Measurements from ENCODE around the gene MARCHF3. TPM values are rescaled to one million over a fixed set of nuclear protein-coding genes. Genes with fewer than 3 reads are reported as not detected.

MARCHF3 gene
- total and polyA plus RNA-seq, 2 donors (not counting 1 experiment from before 2014, with no cell fraction given), result 8.6 to 11.6 TPM

DNA sequence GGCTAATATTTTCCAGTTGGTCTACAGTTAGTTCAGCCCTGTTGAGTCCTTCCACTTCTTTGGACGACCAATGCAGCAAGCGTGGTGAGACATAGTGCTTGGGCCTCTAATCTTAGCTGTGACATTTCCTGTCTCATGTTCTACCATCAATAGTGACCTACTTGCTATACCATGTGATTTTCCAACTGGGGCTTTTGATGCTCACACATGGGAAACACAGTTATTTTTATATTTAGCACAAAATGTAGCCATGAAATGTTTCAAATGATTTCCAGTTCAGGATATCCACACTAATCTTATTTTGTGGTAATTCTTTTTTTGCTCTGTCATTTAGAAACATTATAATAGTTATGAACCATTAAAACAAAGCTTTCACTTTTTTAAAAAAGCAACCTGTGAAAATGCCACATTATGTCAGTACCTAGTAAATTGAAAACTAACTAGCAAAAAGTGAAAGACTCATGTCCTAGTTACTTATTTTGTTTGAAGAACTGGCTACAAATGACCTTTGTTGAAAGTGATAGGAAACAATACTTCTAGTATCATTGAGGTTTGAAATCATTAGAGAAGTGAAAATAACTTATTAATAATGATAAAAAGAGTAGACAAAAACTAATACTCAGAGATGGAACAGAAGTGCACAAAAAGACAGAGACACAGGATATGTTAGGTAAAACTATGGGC is 18.3 kb downstream of the MARCHF3 start:
- peak in 1 of 2 donors; percentile 44 for DNase-seq (ENCODE audit: low read depth in 2 of 2)
- Histone ChIP-seq H3K4me2 (ENCODE audit: extremely low read depth, insufficient read depth, low read length) (no peak overlapping the region), H3K27me3 (ENCODE audit: control insufficient read depth, insufficient read depth, low read length) (no peaks in the 10 kb centered on the region), H3K4me3 (replicated peaks in 1 of 4; ENCODE audit: control extremely low read depth in 1 of 4, insufficient read depth in 1 of 4, low read depth in 3 of 4, low read length in 4 of 4) (no peak overlapping the region), H3K9ac (ENCODE audit: insufficient read depth, low read length) (no peak overlapping the region), H4K20me1 (ENCODE audit: control insufficient read depth, extremely low read depth, insufficient read depth, low read length) (no peaks in the 10 kb centered on the region), H3K4me1 (ENCODE audit: control insufficient read depth, extremely low read depth, insufficient read depth, low read length) (peaks cover 9% of the 10 kb centered on the region), H3K36me3 (ENCODE audit: control insufficient read depth, insufficient read depth, low read length) (no peaks in the 10 kb centered on the region), H3K79me2 (ENCODE audit: control insufficient read depth, insufficient read depth, low read length) (peaks cover 4% of the 10 kb centered on the region), H3K27ac (ENCODE audit: insufficient read depth, low read length) (no peak overlapping the region), H3K9me3 (ENCODE audit: control insufficient read depth, insufficient read depth, low read depth, low read length) (no peaks in the 10 kb centered on the region), H2AFZ (ENCODE audit: low read length) (no peak overlapping the region)
- TF ChIP-seq CTCF (conservative IDR thresholded peaks at IDR 0.05 in 1 of 2, IDR thresholded peaks at IDR 0.05 in 1 of 2; ENCODE audit: low read depth in 1 of 2, low read length in 2 of 2) (no peak), EZH2 (IDR thresholded peaks at IDR 0.05; ENCODE audit: low read length, missing control alignments) (no peak)

DNA sequence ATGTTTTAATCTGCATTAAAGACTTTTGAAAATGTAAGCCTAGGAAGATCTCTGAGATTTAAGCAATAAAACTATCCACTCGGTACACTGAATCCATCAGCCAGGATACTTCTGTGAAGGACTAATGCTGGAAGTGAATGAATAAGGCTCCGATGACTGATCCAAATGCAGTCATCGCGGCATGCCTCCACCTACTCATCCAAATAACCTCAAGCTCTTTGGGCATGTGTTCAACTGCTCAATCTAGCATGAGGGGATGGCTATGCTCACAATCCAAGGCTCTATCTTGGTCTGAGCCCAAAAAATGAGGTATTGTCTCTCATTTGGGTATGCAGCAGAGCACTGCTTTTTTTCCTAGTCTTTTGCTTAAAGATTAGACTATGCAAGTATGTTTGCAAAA is 19.2 kb downstream of the MARCHF3 start:
- Histone ChIP-seq H3K27ac (ENCODE audit: insufficient read depth, low read length) (no peak overlapping the region), H3K4me2 (ENCODE audit: extremely low read depth, insufficient read depth, low read length) (no peak overlapping the region)

GRCh38 chr5:127010362-127010761 is 20.0 kb downstream of the MARCHF3 start:
- Histone ChIP-seq H3K36me3 (ENCODE audit: control insufficient read depth, insufficient read depth, low read length) (no peaks in the 10 kb centered on the region), H3K79me2 (ENCODE audit: control insufficient read depth, insufficient read depth, low read length) (peaks cover 4% of the 10 kb centered on the region), H3K27ac (ENCODE audit: insufficient read depth, low read length) (no peak overlapping the region), H4K20me1 (ENCODE audit: control insufficient read depth, extremely low read depth, insufficient read depth, low read length) (no peaks in the 10 kb centered on the region), H3K9ac (ENCODE audit: insufficient read depth, low read length) (no peak overlapping the region), H3K4me3 (replicated peaks in 1 of 4; ENCODE audit: control extremely low read depth in 1 of 4, insufficient read depth in 1 of 4, low read depth in 3 of 4, low read length in 4 of 4) (no peak overlapping the region), H3K4me2 (ENCODE audit: extremely low read depth, insufficient read depth, low read length) (no peak overlapping the region), H3K27me3 (ENCODE audit: control insufficient read depth, insufficient read depth, low read length) (no peaks in the 10 kb centered on the region), H3K4me1 (ENCODE audit: control insufficient read depth, extremely low read depth, insufficient read depth, low read length) (peaks cover 9% of the 10 kb centered on the region), H2AFZ (ENCODE audit: low read length) (no peak overlapping the region), H3K9me3 (ENCODE audit: control insufficient read depth, insufficient read depth, low read depth, low read length) (no peaks in the 10 kb centered on the region)
- DNase-seq (ENCODE audit: low read depth in 2 of 2), result peak in 1 of 2 donors; percentile 65
- TF ChIP-seq EZH2 (IDR thresholded peaks at IDR 0.05; ENCODE audit: low read length, missing control alignments), result no peak

More for the DNA sequence above, 19.2 kb downstream of the MARCHF3 start:
- TF ChIP-seq EZH2 (IDR thresholded peaks at IDR 0.05; ENCODE audit: low read length, missing control alignments) (no peak), CTCF (conservative IDR thresholded peaks at IDR 0.05 in 1 of 2, IDR thresholded peaks at IDR 0.05 in 1 of 2; ENCODE audit: low read depth in 1 of 2, low read length in 2 of 2) (no peak)
- Histone ChIP-seq H3K9me3 (ENCODE audit: control insufficient read depth, insufficient read depth, low read depth, low read length) (no peaks in the 10 kb centered on the region), H3K4me3 (replicated peaks in 1 of 4; ENCODE audit: control extremely low read depth in 1 of 4, insufficient read depth in 1 of 4, low read depth in 3 of 4, low read length in 4 of 4) (no peak overlapping the region), H3K4me1 (ENCODE audit: control insufficient read depth, extremely low read depth, insufficient read depth, low read length) (peaks cover 9% of the 10 kb centered on the region), H2AFZ (ENCODE audit: low read length) (no peak overlapping the region), H3K9ac (ENCODE audit: insufficient read depth, low read length) (no peak overlapping the region), H3K79me2 (ENCODE audit: control insufficient read depth, insufficient read depth, low read length) (peaks cover 4% of the 10 kb centered on the region), H3K36me3 (ENCODE audit: control insufficient read depth, insufficient read depth, low read length) (no peaks in the 10 kb centered on the region), H4K20me1 (ENCODE audit: control insufficient read depth, extremely low read depth, insufficient read depth, low read length) (no peaks in the 10 kb centered on the region), H3K27me3 (ENCODE audit: control insufficient read depth, insufficient read depth, low read length) (no peaks in the 10 kb centered on the region)
- DNase-seq (ENCODE audit: low read depth in 2 of 2), result peak; percentile 34 to 99

All from fibroblast of lung (primary cell).